Stimulated activated CD4-positive, alpha-beta T cell treated with anti-CD3 and anti-CD28 coated beads, Interleukin-2, amount 100 ng/mL, for 48 hours (primary cell): ENCODE data around the gene XIRP1.

ENCODE experiments used
- DNase-seq, 2 donors: peaks; one replicate each; pipeline ENCODE4 v3.0.0-alpha.2; 2020

XIRP1 gene

DNA sequence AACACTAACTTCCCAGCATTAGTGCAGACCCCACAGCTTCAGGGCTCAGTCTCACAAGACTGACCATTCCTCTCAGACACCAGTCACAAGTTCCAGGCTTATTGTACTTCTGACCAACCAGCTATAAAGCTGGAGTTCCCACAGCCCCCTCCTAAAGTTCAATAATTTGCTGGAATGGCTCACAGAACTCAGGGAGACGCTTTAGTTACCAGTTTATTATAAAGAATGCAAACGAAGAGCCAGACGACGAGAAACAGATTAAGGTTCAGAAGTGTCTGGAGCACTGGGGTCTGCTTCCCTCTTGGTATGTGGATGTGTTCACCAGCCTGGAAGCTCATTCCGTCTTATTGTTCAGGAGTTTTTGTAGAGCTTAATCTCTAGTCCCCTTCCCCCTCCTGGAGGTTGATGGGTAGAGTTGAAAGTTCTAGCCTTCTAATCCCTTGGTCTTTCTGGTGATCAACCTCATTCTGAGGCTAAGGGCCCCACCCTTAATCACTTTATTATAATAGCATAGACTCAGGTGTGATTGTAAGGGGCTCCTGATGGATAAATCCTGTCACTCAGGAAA, 34.2 kb downstream of the XIRP1 start:
- no peak for DNase-seq

DNA sequence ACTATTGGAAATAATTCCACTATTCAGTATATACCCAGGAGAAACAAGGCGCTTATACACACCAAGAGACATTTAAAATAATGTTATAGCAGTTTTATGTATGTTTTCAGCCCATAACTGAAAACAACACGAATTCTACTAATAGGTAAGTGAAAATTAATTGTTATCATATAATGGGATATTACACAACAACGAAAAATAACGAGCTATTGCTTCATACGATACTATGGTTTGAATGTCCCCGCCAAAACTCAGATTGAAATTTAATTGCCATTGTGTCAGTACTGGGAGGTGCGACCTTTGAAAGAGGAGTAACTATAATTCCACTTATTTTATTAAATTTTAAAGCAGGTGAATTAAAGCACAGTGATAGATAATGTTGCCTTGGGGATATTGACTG, 35.0 kb downstream of the XIRP1 start:
- no peak for DNase-seq

DNA sequence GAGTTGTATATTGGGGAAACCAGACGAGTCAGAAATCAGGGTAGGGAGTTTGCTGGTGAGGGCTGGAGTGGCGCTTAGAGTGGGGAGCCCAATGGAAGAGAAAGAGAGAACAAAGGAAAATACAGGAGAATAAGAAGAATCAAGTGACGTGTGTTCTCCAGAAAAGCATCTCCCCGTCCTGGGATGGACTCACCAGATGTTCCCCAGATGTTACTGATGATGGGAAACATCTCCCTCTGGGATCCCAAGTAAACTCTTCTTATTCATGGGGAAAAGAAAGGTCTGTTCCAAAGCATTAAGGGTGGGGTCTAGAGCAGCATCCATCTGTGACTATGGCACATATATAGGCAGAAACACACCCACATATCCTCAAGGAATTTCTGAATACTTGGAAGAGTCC, 36.0 kb downstream of the XIRP1 start:
- no peak for DNase-seq

DNA sequence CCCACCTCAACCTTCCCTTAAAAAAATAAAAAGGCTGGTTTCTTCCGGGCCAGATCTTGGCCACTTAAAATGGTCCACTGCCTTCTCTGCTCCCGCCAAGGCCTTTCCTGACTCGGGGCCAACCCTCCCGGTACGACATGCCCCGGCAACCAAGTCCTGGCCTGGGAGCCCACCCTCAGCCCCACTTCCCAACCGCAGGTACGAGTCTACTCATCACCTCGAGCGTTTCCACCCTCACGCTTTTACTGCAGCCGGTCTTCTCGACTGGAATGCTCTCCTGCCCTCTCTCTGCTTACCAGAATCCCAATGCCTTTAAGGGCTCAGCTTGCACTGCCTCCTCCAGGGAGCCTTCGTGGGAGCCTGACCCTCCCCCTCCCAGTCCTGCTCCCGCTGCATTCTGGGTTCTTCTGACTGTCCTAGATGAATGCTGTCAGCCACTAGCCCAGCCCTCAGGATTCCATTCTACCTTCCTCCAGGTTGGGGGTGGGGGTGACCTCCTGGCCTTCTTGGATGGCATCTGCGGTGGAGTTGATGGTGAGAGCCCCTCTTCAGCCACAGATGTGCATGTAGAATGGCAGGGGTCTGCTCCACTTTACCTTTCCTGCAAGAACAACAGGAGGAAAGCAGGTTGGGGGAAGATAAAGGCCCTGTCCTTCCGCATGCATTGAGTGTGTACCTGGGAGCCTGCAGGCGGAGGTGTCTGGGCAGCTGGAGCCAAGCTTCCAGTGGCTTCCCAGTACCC, 37.9 kb downstream of the XIRP1 start:
- DNase-seq = no peak

DNA sequence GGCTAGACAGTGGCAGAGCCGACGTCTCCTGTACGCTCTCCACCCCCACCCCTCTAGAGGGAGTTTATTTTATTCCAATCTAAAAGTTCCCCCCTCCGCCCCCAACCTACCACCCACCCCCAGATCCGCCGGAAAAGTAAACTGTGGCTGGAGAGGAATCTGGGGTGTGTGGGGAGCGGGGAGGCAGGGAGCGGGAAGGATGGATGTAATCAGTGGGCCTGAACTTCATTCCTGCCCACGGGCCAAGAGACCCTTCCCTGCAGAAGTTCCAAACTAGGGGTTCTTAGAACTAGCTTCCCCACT, 38.5 kb downstream of the XIRP1 start:
- no peak for DNase-seq

DNA sequence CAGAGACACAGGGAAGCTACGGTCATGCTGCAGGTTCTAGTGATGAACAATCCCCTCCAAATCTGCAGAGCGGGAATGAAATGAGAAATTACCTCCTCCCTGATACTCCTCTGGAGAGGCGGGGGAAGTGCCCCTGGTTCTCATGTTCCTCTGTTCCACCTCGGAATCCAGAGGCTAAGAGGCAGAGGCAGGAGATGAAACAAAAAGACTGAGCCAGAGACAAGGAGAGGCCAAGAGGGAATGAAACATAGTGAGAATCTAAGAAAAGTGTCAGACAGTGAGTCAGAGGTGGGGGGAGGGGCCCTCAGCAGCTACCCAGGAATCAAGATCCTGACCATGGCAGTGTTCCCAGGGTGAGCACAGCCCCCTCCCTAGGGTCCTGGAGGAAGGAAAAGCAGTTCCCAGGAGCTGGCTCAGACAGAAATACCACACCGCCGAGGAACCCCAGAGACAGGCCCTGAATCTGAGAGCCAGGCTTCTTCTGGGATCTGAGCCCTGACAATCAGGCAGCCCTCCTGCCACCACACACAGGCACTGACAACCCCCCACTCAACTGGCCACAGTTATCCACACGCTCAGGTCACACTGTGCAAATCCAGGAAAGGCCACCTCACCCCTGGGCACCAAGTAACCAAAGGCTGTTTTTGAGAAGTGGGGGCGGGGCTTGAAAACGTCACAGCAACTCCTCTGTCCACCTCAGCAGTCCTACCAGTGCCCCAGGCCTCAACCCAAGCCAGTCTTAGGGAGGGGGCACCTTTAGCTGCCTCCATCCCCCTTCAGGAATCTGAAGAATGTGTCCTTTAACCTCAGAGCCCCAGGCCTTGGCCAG, 41.4 kb downstream of the XIRP1 start:
- peak; percentile 56 to 62 for DNase-seq

DNA sequence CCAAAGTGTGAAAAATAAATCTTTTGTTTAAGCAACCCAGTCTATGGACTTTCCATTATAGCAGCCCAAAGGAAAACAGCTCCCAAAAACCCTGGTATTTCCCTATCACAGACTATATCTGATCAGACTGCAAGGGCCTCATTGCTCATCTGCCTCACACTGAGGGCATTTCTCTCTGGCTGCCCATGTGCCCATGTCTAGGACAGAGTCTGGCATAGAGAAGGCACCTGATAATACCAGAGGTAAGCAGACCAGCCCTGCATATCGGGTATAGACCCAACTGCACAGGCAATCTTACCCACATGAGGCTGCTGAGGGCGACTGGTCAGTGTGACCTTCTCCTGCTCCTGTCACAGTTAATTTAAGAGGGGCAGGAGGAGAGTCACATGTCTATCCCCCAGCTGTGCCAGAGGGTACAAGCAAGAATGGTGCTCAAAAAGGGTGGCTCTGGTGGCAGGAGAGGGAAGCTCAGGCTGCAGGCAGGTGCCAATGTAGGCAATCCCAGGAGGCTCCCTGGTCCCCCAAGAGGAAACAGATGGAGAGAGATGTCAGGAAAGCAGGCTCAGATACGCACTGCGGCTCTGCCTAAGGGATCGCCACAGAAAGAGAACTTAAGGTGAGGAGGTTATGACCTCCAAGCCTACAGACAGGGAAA, 42.1 kb downstream of the XIRP1 start:
- DNase-seq = no peak

DNA sequence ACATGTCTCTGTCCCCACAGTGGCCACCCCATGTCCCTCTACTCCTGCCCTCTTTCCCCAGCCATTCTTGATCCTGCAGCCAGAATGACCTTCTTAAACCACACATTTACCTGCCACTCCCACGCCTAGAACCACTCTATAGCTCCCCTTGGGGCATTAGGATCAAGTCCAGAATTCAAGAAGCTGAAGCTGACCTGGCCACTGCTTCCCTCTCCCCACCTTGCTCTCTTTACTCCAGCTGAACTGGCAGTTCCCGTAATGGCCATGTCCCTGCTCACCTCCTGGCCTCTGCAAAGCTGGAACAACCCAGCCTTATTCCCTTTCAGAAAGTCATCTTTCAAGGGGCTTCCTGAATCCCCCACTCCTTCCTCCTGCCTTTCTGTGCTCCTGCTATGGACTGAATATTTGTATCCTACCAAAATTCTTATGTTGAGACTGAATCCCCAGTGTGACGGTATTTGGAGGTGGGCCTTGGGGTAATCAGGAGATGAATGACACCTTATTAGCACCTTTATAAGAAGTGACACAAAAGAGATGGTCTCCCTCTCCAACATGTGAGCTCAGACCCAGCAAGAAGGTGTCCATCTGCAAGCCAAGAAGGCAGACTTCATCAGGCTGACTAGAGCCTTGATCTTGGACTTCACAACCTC, 42.8 kb downstream of the XIRP1 start:
- DNase-seq = no peak

DNA sequence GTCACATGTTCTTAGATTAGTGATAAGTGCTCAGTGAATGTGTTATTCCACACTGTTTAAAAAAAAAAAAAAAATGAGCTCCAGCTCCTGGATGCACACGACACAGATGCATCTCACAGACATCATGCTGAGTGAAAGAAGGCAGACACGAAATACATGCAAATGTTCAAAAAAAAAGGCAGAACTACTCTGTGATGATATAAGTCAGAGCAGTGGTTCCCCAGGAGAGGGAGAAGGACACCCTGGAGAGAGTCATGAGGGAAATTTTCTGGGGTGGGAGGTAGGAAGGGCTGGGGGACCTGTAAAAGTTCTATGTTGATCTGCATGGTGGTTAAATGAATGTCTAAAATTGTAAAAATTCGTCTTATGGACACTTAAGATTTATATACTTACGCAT, 43.3 kb downstream of the XIRP1 start:
- DNase-seq = no peak

DNA sequence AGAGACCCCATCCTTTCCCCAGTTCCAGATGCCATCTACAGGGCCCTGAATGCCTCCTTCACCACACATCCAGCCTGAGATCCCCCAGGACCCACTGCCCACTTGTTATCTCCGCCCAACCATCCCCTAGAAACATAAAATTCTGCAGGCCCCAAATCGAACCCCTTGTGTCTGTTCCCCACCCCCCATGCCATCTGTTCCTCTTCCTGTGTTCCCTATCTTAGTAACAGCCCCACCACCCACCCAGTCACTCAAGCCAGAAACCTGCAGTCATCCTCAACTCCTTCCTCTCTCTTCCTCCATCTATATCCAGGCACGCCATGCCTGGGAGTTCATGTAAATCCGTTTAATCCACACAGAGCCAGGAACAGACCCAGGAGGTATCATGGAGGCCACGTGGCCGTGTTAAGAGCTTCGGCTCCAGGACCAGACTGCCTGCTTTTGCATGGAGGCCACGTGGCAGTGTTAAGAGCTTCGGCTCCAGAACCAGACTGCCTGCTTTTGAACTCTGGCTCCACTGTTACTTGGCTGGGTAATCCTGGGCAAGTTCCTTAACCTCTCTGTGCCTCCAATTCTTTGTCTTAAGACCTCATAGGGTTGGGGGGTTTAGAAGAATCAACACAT, 43.8 kb downstream of the XIRP1 start:
- DNase-seq = no peak

DNA sequence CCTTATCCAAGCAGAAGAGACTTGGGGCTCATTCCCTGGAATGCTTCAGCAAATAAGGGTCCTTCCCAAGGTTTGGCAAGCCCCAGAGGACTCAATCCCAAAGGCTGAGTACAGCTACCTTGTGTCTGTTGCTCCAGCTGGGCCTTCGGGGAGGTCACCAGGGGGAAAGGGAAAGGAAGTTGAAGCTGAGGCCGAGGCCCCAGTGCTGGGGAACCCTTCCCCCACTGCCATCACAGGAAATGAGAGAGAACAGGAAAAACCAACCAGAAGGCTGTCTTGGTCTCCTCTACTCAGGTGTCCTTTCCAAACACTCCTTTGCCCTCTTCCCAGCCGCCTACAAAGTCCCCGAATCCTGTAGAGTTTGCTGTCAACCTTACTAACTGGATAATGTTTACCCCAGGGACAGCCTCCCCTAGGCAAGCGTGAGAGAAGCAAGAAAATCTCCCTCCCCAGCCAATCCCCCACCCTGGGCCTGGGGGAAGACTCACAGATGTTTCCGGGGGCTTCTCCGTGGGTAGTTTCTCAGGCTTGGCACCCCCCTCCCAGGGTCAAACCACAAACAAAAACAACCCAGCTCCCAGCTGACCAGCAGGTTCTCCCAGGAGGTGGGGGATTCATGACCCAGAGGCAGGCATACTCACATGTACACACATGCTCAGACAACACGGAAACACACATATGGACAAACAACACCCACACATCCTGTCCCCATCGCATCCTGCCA, 44.5 kb downstream of the XIRP1 start:
- DNase-seq = no peak

DNA sequence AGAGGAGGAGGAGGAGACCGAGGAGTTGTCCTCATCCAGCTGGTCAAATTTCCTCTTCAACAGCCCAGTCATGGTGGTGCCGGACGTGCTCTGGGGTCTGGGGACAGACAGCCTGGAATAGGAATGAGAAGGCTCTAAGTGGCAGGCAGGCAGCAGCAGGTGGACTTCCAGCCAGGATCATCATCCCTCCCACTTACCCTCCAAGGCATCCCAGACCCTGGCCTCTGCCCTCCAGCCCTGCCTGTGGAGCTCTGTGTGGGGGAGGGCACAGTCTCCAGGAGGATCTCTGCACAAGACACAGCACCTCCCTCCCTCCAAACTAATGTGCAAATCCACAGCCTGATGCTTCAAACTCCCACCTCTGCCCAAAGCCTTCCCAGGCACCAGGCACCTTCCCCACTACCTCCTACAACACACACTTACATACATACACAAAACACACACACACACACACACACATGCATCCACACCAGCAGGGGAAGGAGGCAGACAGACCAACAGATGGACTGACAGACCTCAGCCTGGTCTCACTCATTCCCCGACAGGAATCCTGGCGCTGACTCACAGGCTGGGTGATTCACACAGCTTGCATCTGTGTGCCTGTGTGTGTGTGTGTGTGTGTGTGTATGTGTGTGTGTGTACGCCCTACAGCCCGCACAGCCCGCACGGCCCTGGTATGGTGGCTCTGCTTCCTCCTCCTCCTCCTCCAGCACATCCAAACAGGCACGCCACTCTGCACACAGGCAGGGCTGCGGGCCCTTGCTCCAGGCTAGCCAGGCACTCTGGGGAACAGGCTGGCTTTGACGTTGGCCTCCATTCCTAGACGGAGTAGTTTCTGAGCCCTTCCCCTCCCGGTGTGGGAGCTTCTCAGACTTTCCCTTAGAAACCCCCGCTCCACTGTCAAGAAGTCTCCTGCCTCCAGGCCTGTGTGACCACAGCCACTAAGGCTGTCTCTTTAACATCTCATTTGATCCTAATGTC, 45.5 kb downstream of the XIRP1 start:
- peak; percentile 62 to 65 for DNase-seq

DNA sequence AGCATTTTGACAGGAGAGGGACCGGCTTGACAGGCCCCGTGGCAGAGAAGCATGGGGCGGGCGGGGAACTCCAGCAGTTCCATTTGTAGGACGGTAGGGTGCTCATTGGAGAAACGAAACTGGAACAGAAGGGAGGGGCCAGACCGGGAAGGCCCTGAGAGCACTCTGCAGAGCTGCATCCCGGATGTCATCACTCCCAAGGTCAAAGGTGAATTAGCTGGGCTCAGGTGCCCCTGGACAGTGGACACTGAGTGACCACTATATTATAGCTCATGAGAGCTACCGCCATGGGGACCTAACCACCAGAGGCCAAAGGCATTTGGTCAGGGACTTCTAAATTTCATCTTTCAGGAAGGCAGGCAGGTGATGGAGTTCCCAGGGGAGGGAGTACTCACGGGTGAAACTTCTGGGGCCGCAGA, 46.3 kb downstream of the XIRP1 start:
- DNase-seq = no peak

DNA sequence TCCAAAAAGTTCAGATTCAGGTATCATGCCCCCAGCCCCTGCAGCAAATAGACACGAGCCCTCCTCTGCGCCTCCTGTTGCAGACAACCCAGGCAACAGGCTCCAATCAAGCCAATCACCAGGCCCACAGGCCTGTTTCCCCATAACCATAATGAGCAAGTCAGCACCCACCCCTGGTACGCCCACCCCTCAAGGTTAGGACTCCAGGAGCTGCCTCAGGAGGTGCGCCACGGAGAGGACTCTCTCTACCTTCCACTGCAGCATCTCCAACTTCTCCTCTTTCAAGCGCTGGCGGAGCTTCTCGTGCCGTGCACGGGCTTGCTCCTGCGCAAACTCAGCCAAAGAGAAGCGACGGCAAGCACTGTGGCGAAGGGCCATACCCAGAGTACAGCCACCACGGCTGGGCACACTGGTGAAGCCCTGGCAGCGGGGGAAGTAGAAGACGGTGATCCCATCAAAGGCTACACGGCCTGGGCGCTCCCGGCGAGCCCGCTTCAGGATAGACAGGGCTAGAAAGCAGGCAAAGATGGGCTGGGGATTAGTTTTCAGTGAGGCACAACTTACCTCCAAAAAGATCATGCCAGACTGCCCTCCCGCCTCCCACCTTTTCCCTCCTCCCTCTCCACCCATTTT, 47.5 kb downstream of the XIRP1 start:
- no peak for DNase-seq

DNA sequence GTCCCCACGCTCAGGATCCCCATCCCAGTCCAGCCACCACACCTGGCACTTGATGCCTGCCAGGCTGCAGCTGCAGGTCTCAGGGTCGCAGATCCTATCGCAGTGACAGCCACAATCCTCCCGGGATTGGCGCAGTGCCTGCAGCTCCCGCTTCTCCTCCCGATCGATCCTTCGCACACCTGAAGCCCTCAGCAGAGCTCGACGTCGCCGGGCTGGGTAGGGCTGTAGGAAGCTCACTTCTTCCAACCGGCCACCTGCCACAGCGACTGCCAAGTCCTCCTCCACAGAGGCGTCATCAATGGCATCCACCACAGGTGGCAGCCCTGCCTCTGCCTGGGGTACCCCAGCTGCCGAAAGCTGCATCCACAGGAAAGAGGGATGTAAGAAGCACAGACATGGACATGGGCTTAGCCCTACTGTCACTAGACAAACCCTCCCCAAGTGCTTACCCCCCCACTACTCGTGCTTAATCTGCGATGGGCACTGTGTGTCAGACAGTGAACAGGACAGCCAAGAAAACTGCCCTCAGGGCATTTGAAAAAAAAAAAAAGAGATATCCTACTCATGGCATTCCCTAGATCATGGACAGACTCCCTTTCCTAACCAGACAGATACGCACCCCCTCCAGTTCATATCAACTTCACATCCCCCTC, 48.2 kb downstream of the XIRP1 start:
- DNase-seq = no peak

DNA sequence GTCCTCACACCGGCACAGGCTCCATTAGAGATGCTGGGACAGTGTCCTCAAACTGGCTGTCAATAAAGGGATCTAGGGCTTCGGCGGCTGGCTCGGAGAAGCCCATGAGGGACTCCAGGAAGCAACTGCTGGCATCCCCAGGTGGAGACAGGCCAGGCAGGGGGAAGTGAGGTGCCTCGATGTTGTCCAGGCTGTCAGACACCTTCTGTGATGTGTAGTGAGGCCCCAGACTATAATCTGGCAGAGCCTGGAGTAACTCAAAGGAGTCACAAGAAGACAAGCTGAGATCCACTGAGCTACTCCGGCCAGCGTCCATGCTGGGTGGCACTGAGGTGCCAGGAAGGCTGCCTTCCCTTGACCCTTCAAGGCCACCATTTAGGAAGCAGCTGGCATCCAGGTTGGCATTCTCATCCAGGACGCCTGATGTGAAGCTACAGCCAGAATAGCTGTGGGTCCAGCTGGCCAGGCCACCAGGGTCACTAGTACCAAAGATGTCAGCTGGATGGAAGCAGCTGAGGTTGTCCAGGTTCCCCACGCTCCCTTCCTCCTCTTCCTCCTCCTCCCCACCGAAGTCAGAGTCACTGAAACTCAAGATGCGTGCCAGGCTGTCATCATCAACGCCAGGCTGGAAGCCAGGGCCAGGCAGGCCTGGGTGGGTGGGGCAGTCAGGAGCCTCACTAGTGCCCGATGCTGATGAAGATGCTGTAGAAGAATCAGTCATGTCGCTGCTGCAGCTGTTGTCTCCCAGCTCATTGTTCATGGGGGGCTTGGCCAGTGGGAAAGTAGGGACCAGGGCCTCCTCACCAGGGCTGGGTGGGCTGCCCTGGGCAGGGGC, 49.1 kb downstream of the XIRP1 start:
- DNase-seq = no peak

DNA sequence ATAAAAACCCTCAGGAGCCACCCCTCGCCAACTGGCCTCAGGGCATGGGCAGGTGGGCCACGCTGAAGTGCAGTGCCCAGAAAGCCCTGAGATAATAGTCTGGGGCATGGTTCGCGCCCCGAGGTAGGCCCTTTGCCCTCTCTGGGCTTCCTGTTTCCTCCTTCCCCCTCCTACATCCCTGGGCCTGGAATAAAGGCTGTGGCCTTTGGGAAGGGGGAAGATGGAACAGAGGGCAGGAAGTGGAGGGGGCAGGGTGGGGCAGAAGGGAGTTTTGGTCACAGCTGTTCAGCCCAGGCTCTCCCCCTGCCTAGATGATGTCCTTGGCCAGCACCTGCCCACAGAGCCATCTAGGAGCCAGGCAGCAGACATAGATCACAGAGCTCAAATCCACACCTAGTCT, 50.3 kb downstream of the XIRP1 start:
- no peak for DNase-seq

DNA sequence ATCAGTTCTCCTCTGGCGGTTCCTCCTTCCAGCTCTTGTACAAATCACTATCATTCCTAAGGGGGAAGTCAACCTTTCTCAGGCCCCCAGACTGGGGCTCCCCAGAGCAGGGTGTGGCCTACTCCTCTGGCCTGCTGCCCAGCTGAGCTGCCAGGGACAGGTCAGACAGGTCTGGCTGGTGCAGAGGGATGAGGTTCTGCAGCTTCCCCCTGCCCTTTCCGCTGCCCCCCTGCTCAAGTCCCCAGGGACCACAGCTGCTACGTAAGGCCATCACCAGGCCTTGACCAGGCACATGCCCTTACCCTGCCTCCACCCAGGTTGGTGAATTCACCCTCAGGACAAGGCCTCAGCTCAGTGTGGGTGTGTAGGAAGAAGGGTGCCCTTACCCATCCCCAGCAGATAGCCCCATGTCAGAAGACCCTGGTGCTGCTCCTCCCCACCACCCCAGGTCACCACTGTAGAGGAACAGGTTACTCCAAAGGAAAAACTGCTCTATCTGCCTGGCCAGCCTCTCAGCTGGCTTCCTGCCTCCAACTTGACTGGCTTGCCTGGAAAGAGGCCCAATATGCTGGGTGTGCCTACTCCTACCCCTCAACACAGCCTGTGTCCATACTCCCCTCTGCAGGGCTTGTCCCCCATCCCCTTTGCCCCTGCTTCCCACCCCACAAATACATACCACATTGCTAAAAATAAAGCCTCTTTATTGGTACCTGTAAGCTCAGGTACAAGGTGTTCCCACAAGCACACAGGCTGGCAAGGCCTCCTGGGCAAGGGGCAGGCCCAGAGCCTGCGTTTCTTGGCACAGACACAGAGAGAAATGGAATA, 51.0 kb downstream of the XIRP1 start:
- no peak for DNase-seq
